ENCODE data around the gene TPH2. TPM values are rescaled to one million over a fixed set of nuclear protein-coding genes. Genes with fewer than 3 reads are reported as not detected.

TPH2 gene
- total and polyA plus RNA-seq, 2 of the 4 experiments (the other 2 are of a cell fraction) = not detected

DNA sequence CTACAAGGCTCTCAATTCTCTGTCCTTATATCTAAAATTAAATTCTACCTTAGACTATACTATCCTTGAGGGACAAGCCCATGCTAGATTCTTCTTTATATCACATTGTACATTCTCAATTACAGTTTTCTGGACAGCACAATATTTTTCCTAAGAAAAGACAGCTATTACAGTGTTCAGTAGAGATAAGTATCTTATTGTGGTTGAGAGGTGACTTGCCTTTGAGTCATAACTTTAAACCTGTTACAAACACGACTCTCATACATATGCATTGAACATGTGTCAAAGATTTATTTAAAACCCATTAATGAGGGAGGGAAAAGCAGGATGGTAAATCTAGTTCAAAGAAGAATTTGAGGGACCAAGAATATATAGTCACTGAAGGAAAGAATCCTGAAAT, 61.1 kb downstream of the TPH2 start:
- no peak overlapping the region for H2AFZ ChIP-seq (replicated peaks; ENCODE audit: low read length, poor library complexity)
- H3K4me1 ChIP-seq (ENCODE audit: control insufficient read depth, insufficient read depth, low read length) = no peaks in the 10 kb centered on the region
- H2AK5ac ChIP-seq (ENCODE audit: low read depth, low read length) = no peak overlapping the region
- ATAC-seq (ENCODE audit: low read depth) (no peak), DNase-seq (no peak)
- no peak overlapping the region for H2BK15ac ChIP-seq (ENCODE audit: low read depth, low read length)
- no peak overlapping the region for H3K18ac ChIP-seq (ENCODE audit: low read depth, low read length)
- no peak overlapping the region for H3K56ac ChIP-seq (ENCODE audit: extremely low read depth, insufficient read depth, low read length)
- POLR2A ChIA-PET (ENCODE audit: unreplicated experiment) = no interaction called here
- H3K9ac ChIP-seq (ENCODE audit: low read depth, low read length) = no peak overlapping the region
- no peak overlapping the region for H3K4me2 ChIP-seq (ENCODE audit: low read depth, low read length)
- CTCF ChIA-PET = no interaction called here
- H3K4ac ChIP-seq (ENCODE audit: low read depth, low read length) = no peak overlapping the region
- intact Hi-C loops (cut with micrococcal nuclease) = no loop called here
- no peaks in the 10 kb centered on the region for H3K9me1 ChIP-seq (ENCODE audit: insufficient read depth, low read length)
- in situ Hi-C loops (cut with MboI; ENCODE audit: low sequenced_read_pairs) = no loop called here
- TF ChIP-seq ELK1 (IDR thresholded peaks at IDR 0.05; ENCODE audit: borderline replicate concordance, low read depth, low read length) (no peak), RAD21 (IDR thresholded peaks at IDR 0.05; ENCODE audit: low read length) (no peak), MAZ (IDR thresholded peaks at IDR 0.05; ENCODE audit: borderline replicate concordance, low read depth, low read length) (no peak), NFE2L2 (IDR thresholded peaks at IDR 0.05; ENCODE audit: low read depth, low read length) (no peak), FOS (IDR thresholded peaks at IDR 0.05; ENCODE audit: low read depth, low read length) (no peak), CHD1 (IDR thresholded peaks at IDR 0.05; ENCODE audit: low read depth, low read length) (no peak), POLR2A (IDR thresholded peaks at IDR 0.05; ENCODE audit: low read depth, low read length) (no peak), BHLHE40 (IDR thresholded peaks at IDR 0.05; ENCODE audit: low read depth, low read length) (no peak), MXI1 (IDR thresholded peaks at IDR 0.05; ENCODE audit: borderline replicate concordance, low read depth, low read length) (no peak), RCOR1 (IDR thresholded peaks at IDR 0.05; ENCODE audit: insufficient replicate concordance, low read length) (no peak), CEBPB (IDR thresholded peaks at IDR 0.05; ENCODE audit: low read depth, low read length) (no peak)
- TF ChIP-seq, protein P1, sequence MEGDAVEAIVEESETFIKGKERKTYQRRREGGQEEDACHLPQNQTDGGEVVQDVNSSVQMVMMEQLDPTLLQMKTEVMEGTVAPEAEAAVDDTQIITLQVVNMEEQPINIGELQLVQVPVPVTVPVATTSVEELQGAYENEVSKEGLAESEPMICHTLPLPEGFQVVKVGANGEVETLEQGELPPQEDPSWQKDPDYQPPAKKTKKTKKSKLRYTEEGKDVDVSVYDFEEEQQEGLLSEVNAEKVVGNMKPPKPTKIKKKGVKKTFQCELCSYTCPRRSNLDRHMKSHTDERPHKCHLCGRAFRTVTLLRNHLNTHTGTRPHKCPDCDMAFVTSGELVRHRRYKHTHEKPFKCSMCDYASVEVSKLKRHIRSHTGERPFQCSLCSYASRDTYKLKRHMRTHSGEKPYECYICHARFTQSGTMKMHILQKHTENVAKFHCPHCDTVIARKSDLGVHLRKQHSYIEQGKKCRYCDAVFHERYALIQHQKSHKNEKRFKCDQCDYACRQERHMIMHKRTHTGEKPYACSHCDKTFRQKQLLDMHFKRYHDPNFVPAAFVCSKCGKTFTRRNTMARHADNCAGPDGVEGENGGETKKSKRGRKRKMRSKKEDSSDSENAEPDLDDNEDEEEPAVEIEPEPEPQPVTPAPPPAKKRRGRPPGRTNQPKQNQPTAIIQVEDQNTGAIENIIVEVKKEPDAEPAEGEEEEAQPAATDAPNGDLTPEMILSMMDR (conservative IDR thresholded peaks at IDR 0.05; ENCODE audit: low read depth, low read length) = no peak
- WGBS, 2 experiments (ENCODE audit: extremely low coverage in 2 of 2, insufficient read length in 1 of 2) = no CpG with 5 or more reads among the region's 1 CpG
- no peak overlapping the region for H3K14ac ChIP-seq (replicated peaks; ENCODE audit: low read depth, low read length)
- dilution Hi-C loops (cut with HindIII; ENCODE audit: low sequenced_read_pairs, unreplicated experiment) = no loop called here
- no peak overlapping the region for H2AK9ac ChIP-seq (replicated peaks; ENCODE audit: low read depth, low read length, poor library complexity)
- H4K8ac ChIP-seq (ENCODE audit: low read depth in 2 of 2, low read length in 2 of 2) = no peak overlapping the region
- no peak overlapping the region for H2BK120ac ChIP-seq (ENCODE audit: low read depth, low read length)
- H3K9me3 ChIP-seq (ENCODE audit: control insufficient read depth, insufficient read depth, low read length) = no peaks in the 10 kb centered on the region; the same call in 1 of the 2 replicates
- no peak overlapping the region for H3K27ac ChIP-seq (ENCODE audit: insufficient read depth, low read length)
- no peaks in the 10 kb centered on the region for H3K79me1 ChIP-seq (ENCODE audit: low read depth in 1 of 2, low read length in 2 of 2)
- no peak overlapping the region for H3K23ac ChIP-seq (ENCODE audit: low read depth, low read length)
- peaks cover 12% of the 10 kb centered on the region for H3K27me3 ChIP-seq (ENCODE audit: control insufficient read depth, insufficient read depth, low read length)
- no peak overlapping the region for H2BK20ac ChIP-seq (ENCODE audit: low read depth, low read length)
- H4K5ac ChIP-seq (ENCODE audit: low read depth, low read length) = no peak overlapping the region
- no TSS peak for BruUV-seq (replicated peaks)
- no peaks in the 10 kb centered on the region for H4K20me1 ChIP-seq (ENCODE audit: insufficient read depth, low read length)
- H4K91ac ChIP-seq (ENCODE audit: insufficient read depth, low read depth, low read length) = no peak overlapping the region
- no peaks in the 10 kb centered on the region for H3K36me3 ChIP-seq (ENCODE audit: control insufficient read depth, insufficient read depth, low read length)
- H3K4me3 ChIP-seq (ENCODE audit: insufficient read depth, low read depth, low read length) = no peak overlapping the region
- no peak overlapping the region for H2BK5ac ChIP-seq (ENCODE audit: low read depth, low read length, poor library complexity, severe bottlenecking)
